ENCODE measurements around the gene KLF13. TPM values are rescaled to one million over a fixed set of nuclear protein-coding genes. Genes with fewer than 3 reads are reported as not detected.

KLF13 gene
- total and polyA plus RNA-seq, 7 experiments from 2014 or later: 42.4 to 256 (median 194) TPM

GRCh38 chr15:31324806-31325594, 1.6 kb upstream of the KLF13 start:
- intact Hi-C loops (cut with micrococcal nuclease): loop anchor here (1.0 to 10.0 kb wide), 6 partner anchors 58 to 698 kb away; partner anchors contain the start of genes ARHGAP11B (in 1 of the 2) and FAN1 (in 1 of the 2)
- peak overlapping the region; percentile 99 for H3K27ac ChIP-seq (ENCODE audit: low read depth, low read length)
- peaks cover 0 to 1% (median 0%) of the 10 kb centered on the region in 3 experiments for H3K36me3 ChIP-seq (ENCODE audit: control insufficient read depth in 2 of 3, insufficient read depth in 3 of 3, low read length in 3 of 3)
- Mint-ChIP-seq H3K4me1 (peaks cover 37 to 56% (median 46%) of the 10 kb centered on the region in 7 donors), H3K36me3 (peaks cover 0 to 43% (median 4%) of the 10 kb centered on the region in 5 donors), H3K4me3 (peak overlapping the region; percentile 75 to 92 (median 88)), H3K27me3 (no peaks in the 10 kb centered on the region), H3K9me3 (peaks cover 0 to 10% (median 0%) of the 10 kb centered on the region in 11 donors), H3K27ac (peak overlapping the region; percentile 55 to 97 (median 93))
- ATAC-seq (no peak), DNase-seq (peak in 1 of 9 donors; percentile 19)
- ChIA-PET POLR2A (interaction anchor here (0.6 to 9.0 kb wide), 27 partner anchors 9 to 336 kb away, joined by 3 to 367 read pairs (median 7); no protein-coding TSS in a partner anchor), CTCF (interaction anchor here (0.9 to 3.4 kb wide), 7 partner anchors 14 to 110 kb away, joined by 3 to 16 read pairs (median 6); no protein-coding TSS in a partner anchor)
- peak overlapping the region; percentile 72 for H3K4me3 ChIP-seq (ENCODE audit: low read length)
- no peaks in the 10 kb centered on the region for H3K9me3 ChIP-seq (ENCODE audit: control insufficient read depth in 2 of 3, low read length in 3 of 3)
- H3K4me1 ChIP-seq (ENCODE audit: control insufficient read depth in 2 of 2, insufficient read depth in 2 of 2, low read length in 2 of 2): peaks cover 15 to 23% of the 10 kb centered on the region in 2 donors
- H3K27me3 ChIP-seq (ENCODE audit: control insufficient read depth in 2 of 2, insufficient read depth in 2 of 2, low read length in 2 of 2): no peaks in the 10 kb centered on the region

GRCh38 chr15:31325595-31326155, 960 bp upstream of the KLF13 start:
- ChIA-PET POLR2A (interaction anchor here (0.6 to 9.0 kb wide), 33 partner anchors 9 to 164 kb away, joined by 3 to 367 read pairs (median 5); no protein-coding TSS in a partner anchor), CTCF (interaction anchor here (0.7 to 3.4 kb wide), 8 partner anchors 21 to 111 kb away, joined by 3 to 16 read pairs (median 4); no protein-coding TSS in a partner anchor)
- Histone ChIP-seq H3K36me3 (ENCODE audit: control insufficient read depth in 2 of 3, insufficient read depth in 3 of 3, low read length in 3 of 3) (peaks cover 0 to 7% (median 0%) of the 10 kb centered on the region in 3 experiments), H3K4me3 (ENCODE audit: low read length) (peak overlapping the region; percentile 72), H3K9me3 (ENCODE audit: control insufficient read depth in 2 of 3, low read length in 3 of 3) (no peaks in the 10 kb centered on the region), H3K27me3 (ENCODE audit: control insufficient read depth in 2 of 2, insufficient read depth in 2 of 2, low read length in 2 of 2) (no peaks in the 10 kb centered on the region), H3K4me1 (ENCODE audit: control insufficient read depth in 2 of 2, insufficient read depth in 2 of 2, low read length in 2 of 2) (peaks cover 22 to 30% of the 10 kb centered on the region in 2 donors), H3K27ac (ENCODE audit: low read depth, low read length) (peak overlapping the region; percentile 99)
- H3K9me3 Mint-ChIP-seq: peaks cover 0 to 8% (median 0%) of the 10 kb centered on the region in 11 donors
- peak in 5 of 9 donors; percentile 35 to 65 (median 55) for DNase-seq
- peaks cover 39 to 58% (median 51%) of the 10 kb centered on the region in 7 donors for H3K4me1 Mint-ChIP-seq
- H3K36me3 Mint-ChIP-seq: peaks cover 0 to 43% (median 5%) of the 10 kb centered on the region in 5 donors
- peak overlapping the region; percentile 75 to 92 (median 88) for H3K4me3 Mint-ChIP-seq
- intact Hi-C loops (cut with micrococcal nuclease): loop anchor here (1.0 to 10.0 kb wide), 17 partner anchors 22 to 698 kb away; partner anchors contain the start of genes ARHGAP11B (in 1 of the 2), FAN1 (in 1 of the 2) and MTMR10 (in 1 of the 2)
- H3K27ac Mint-ChIP-seq: peak overlapping the region; percentile 65 to 97 (median 93)
- no peaks in the 10 kb centered on the region for H3K27me3 Mint-ChIP-seq
- no peak for ATAC-seq

GRCh38 chr15:31326875-31327668, 437 bp downstream of the KLF13 start:
- POLR2A ChIA-PET: interaction anchor here (0.7 to 9.0 kb wide), 29 partner anchors 7 to 161 kb away, joined by 3 to 367 read pairs (median 9); no protein-coding TSS in a partner anchor
- Mint-ChIP-seq H3K9me3 (peaks cover 0 to 2% (median 0%) of the 10 kb centered on the region in 11 donors), H3K4me1 (peaks cover 49 to 64% (median 58%) of the 10 kb centered on the region in 7 donors), H3K4me3 (peak overlapping the region in 7 of 10 donors; percentile 29 to 99 (median 60)), H3K36me3 (peaks cover 0 to 43% (median 5%) of the 10 kb centered on the region in 5 donors), H3K27ac (peak overlapping the region in 3 of 9 donors; percentile 22 to 92 (median 48)), H3K27me3 (no peaks in the 10 kb centered on the region)
- CTCF ChIA-PET: interaction anchor here (0.8 to 3.4 kb wide), 6 partner anchors 59 to 112 kb away, joined by 3 to 16 read pairs (median 6); no protein-coding TSS in a partner anchor
- H3K36me3 ChIP-seq (ENCODE audit: control insufficient read depth in 2 of 3, insufficient read depth in 3 of 3, low read length in 3 of 3): peaks cover 0 to 15% (median 0%) of the 10 kb centered on the region in 3 experiments
- peak overlapping the region; percentile 54 for H3K4me3 ChIP-seq (ENCODE audit: low read length)
- ATAC-seq: peak; percentile 42
- H3K27ac ChIP-seq (ENCODE audit: low read depth, low read length): peak overlapping the region; percentile 98
- intact Hi-C loops (cut with micrococcal nuclease): loop anchor here (1.0 to 10.0 kb wide), 17 partner anchors 24 to 700 kb away; partner anchors contain the start of genes ARHGAP11B (in 1 of the 2), FAN1 (in 1 of the 2) and MTMR10 (in 1 of the 2)
- H3K4me1 ChIP-seq (ENCODE audit: control insufficient read depth in 2 of 2, insufficient read depth in 2 of 2, low read length in 2 of 2): peaks cover 36 to 44% of the 10 kb centered on the region in 2 donors
- H3K9me3 ChIP-seq (ENCODE audit: control insufficient read depth in 2 of 3, low read length in 3 of 3): no peaks in the 10 kb centered on the region
- no peaks in the 10 kb centered on the region for H3K27me3 ChIP-seq (ENCODE audit: control insufficient read depth in 2 of 2, insufficient read depth in 2 of 2, low read length in 2 of 2)
- DNase-seq: peak in 1 of 9 donors; percentile 81

- peaks cover 0 to 2% (median 0%) of the 10 kb centered on the region in 11 donors for H3K9me3 Mint-ChIP-seq
- no peaks in the 10 kb centered on the region for H3K27me3 ChIP-seq (ENCODE audit: control insufficient read depth in 2 of 2, insufficient read depth in 2 of 2, low read length in 2 of 2)
- CTCF ChIA-PET: interaction anchor here (0.7 to 3.1 kb wide), 5 partner anchors 15 to 128 kb away, joined by 3 to 15 read pairs (median 3); no protein-coding TSS in a partner anchor
- peak overlapping the region; percentile 94 for H3K4me3 ChIP-seq (ENCODE audit: low read length)
- no peaks in the 10 kb centered on the region for H3K27me3 Mint-ChIP-seq
- H3K36me3 ChIP-seq (ENCODE audit: control insufficient read depth in 2 of 3, insufficient read depth in 3 of 3, low read length in 3 of 3): peaks cover 0 to 15% (median 0%) of the 10 kb centered on the region in 3 experiments
- DNase-seq (peak; percentile 80 to 86 (median 84)), ATAC-seq (peak; percentile 33)
- POLR2A ChIA-PET: interaction anchor here (0.9 to 9.0 kb wide), 12 partner anchors 13 to 156 kb away, joined by 3 to 367 read pairs (median 10); no protein-coding TSS in a partner anchor
- H3K27ac Mint-ChIP-seq: peak overlapping the region; percentile 67 to 99 (median 92)
- H3K4me1 ChIP-seq (ENCODE audit: control insufficient read depth in 2 of 2, insufficient read depth in 2 of 2, low read length in 2 of 2): peaks cover 44 to 52% of the 10 kb centered on the region in 2 donors
- peak overlapping the region; percentile 85 to 99 (median 96) for H3K4me3 Mint-ChIP-seq
- H3K9me3 ChIP-seq (ENCODE audit: control insufficient read depth in 2 of 3, low read length in 3 of 3): no peaks in the 10 kb centered on the region
- H3K4me1 Mint-ChIP-seq: peaks cover 56 to 66% (median 62%) of the 10 kb centered on the region in 7 donors
- peaks cover 0 to 44% (median 5%) of the 10 kb centered on the region in 5 donors for H3K36me3 Mint-ChIP-seq
- intact Hi-C loops (cut with micrococcal nuclease): loop anchor here (1.0 to 10.0 kb wide), 8 partner anchors 19 to 701 kb away; partner anchors contain the start of genes ARHGAP11B (in 1 of the 2) and FAN1 (in 1 of the 2)
- H3K27ac ChIP-seq (ENCODE audit: low read depth, low read length): peak overlapping the region; percentile 98
These were observed 1.2 kb downstream of the KLF13 start for GRCh38 chr15:31327669-31328427.

- intact Hi-C loops (cut with micrococcal nuclease): loop anchor here (1.0 to 10.0 kb wide), 8 partner anchors 19 to 701 kb away; partner anchors contain the start of genes ARHGAP11B (in 1 of the 2) and FAN1 (in 1 of the 2)
- peak overlapping the region; percentile 91 to 99 (median 96) for H3K27ac Mint-ChIP-seq
- no peaks in the 10 kb centered on the region for H3K27me3 ChIP-seq (ENCODE audit: control insufficient read depth in 2 of 2, insufficient read depth in 2 of 2, low read length in 2 of 2)
- ChIA-PET POLR2A (interaction anchor here (0.6 to 9.0 kb wide), 21 partner anchors 9 to 168 kb away, joined by 3 to 367 read pairs (median 4); no protein-coding TSS in a partner anchor), CTCF (interaction anchor here (0.7 to 3.1 kb wide), 9 partner anchors 14 to 129 kb away, joined by 3 to 15 read pairs (median 4); no protein-coding TSS in a partner anchor)
- H3K27ac ChIP-seq (ENCODE audit: low read depth, low read length): peak overlapping the region; percentile 98
- H3K27me3 Mint-ChIP-seq: no peaks in the 10 kb centered on the region
- peaks cover 0 to 38% (median 5%) of the 10 kb centered on the region in 5 donors for H3K36me3 Mint-ChIP-seq
- H3K4me1 Mint-ChIP-seq: peaks cover 57 to 66% (median 61%) of the 10 kb centered on the region in 7 donors
- H3K4me3 ChIP-seq (ENCODE audit: low read length): peak overlapping the region; percentile 94
- peaks cover 0 to 15% (median 0%) of the 10 kb centered on the region in 3 experiments for H3K36me3 ChIP-seq (ENCODE audit: control insufficient read depth in 2 of 3, insufficient read depth in 3 of 3, low read length in 3 of 3)
- ATAC-seq (no peak), DNase-seq (peak; percentile 58 to 85 (median 80))
- peaks cover 0 to 2% (median 0%) of the 10 kb centered on the region in 11 donors for H3K9me3 Mint-ChIP-seq
- no peaks in the 10 kb centered on the region for H3K9me3 ChIP-seq (ENCODE audit: control insufficient read depth in 2 of 3, low read length in 3 of 3)
- peak overlapping the region; percentile 85 to 99 (median 96) for H3K4me3 Mint-ChIP-seq
- H3K4me1 ChIP-seq (ENCODE audit: control insufficient read depth in 2 of 2, insufficient read depth in 2 of 2, low read length in 2 of 2): peaks cover 50 to 58% of the 10 kb centered on the region in 2 donors
These were observed 1.9 kb downstream of the KLF13 start for GRCh38 chr15:31328428-31328968.

Measured in naive thymus-derived CD4-positive, alpha-beta T cell (primary cell).